H1 (cell line): Measurements from ENCODE around the gene CXCL5. TPM values are rescaled to one million over a fixed set of nuclear protein-coding genes. Genes with fewer than 3 reads are reported as not detected.

Source experiments
- CTCF ChIA-PET: fragments of 300-600 bp; sonication (Branson Sonifier 250); formaldehyde crosslinking; loops from one replicate; lab custom pipeline; 2021; ENCODE audit not compliant: partially characterized antibody; lab: Charles Lee
- POLR2A ChIA-PET: fragments of 300-600 bp; sonication (Branson Sonifier 250); formaldehyde crosslinking; loops from one replicate; lab custom pipeline; 2021; ENCODE audit warnings: inconsistent platforms; ENCODE audit not compliant: partially characterized antibody; lab: Charles Lee
- DNase-seq, 2 experiments: peaks; one replicate each; pipeline versions ENCODE4 v3.0.0 to v3.0.0-alpha.2; 2010 to 2022; ENCODE audit warnings: low spot score in 2 of 2, low read depth in 1 of 2, mixed read lengths in 1 of 2
- FAIRE-seq: peaks from 2 replicates; lab custom pipeline; 2011; peaks lifted over from hg19 to GRCh38; lab: Jason Lieb, UNC
- H2AFZ ChIP-seq: 2 replicates; pipeline ENCODE4 v1.8.1; 2012; ENCODE audit warnings: low read length, inconsistent platforms
- H2AK5ac ChIP-seq: 2 replicates; pipeline ENCODE4 v1.6.1; 2013; ENCODE audit warnings: low read depth, low read length
- H2BK120ac ChIP-seq: replicated peaks from 2 replicates; pipeline ENCODE3; 2013; ENCODE audit warnings: low read depth, low read length, inconsistent platforms
- H2BK12ac ChIP-seq: 2 replicates; pipeline ENCODE4 v1.6.1; 2013; ENCODE audit warnings: low read depth, low read length
- H2BK15ac ChIP-seq: 2 replicates; pipeline ENCODE4 v1.6.1; 2013; ENCODE audit warnings: low read length
- H2BK20ac ChIP-seq: 2 replicates; pipeline ENCODE4 v1.6.1; 2013; ENCODE audit warnings: low read length
- H2BK5ac ChIP-seq: 2 replicates; pipeline ENCODE4 v1.6.1; 2013; ENCODE audit warnings: low read depth, low read length
- H3K14ac ChIP-seq: 2 replicates; pipeline ENCODE4 v1.6.1; 2013; ENCODE audit warnings: inconsistent platforms; ENCODE audit not compliant: insufficient read length
- H3K18ac ChIP-seq: 2 replicates; pipeline ENCODE4 v1.6.1; 2013; ENCODE audit warnings: low read length; ENCODE audit errors: extremely low read depth
- H3K23ac ChIP-seq: 2 replicates; pipeline ENCODE4 v1.6.1; 2013; ENCODE audit warnings: inconsistent platforms; ENCODE audit not compliant: insufficient read length
- H3K23me2 ChIP-seq: 2 replicates; pipeline ENCODE4 v1.6.1; 2013; ENCODE audit warnings: low read depth, low read length
- H3K27ac ChIP-seq: 2 replicates; pipeline ENCODE4 v1.6.1; 2011; ENCODE audit warnings: low read depth, low read length, inconsistent platforms
- H3K27me3 ChIP-seq, 4 experiments: replicated peaks in 1 of 4; 1 replicate in 1 of 4; 2 replicates in 3 of 4; pipeline versions ENCODE4 v1.6.1 to v1.8.1; 2011 to 2013; ENCODE audit warnings: low read length in 3 of 4, mild to moderate bottlenecking in 3 of 4, inconsistent platforms in 2 of 4, mixed read lengths in 2 of 4, moderate library complexity in 1 of 4; ENCODE audit not compliant: control insufficient read depth in 3 of 4, insufficient read depth in 3 of 4; ENCODE audit errors: extremely low read depth in 1 of 4
- H3K36me3 ChIP-seq, 4 experiments: 2 replicates each; pipeline versions ENCODE4 v1.6.1 to v1.8.1; 2011 to 2013; ENCODE audit warnings: mild to moderate bottlenecking in 4 of 4, low read length in 3 of 4, moderate library complexity in 2 of 4, control low read depth in 1 of 4, inconsistent platforms in 1 of 4; ENCODE audit not compliant: insufficient read depth in 4 of 4, control insufficient read depth in 2 of 4
- H3K4ac ChIP-seq: replicated peaks from 2 replicates; pipeline ENCODE3; 2013; ENCODE audit warnings: low read length, low read depth, mixed read lengths, inconsistent platforms; ENCODE audit not compliant: insufficient read length
- H3K4me1 ChIP-seq, 4 experiments: replicated peaks in 1 of 4; 1 replicate in 1 of 4; 2 replicates in 3 of 4; pipeline versions ENCODE4 v1.6.1 to v1.8.1; 2011 to 2013; ENCODE audit warnings: low read length in 3 of 4, inconsistent platforms in 2 of 4, mixed read lengths in 1 of 4; ENCODE audit not compliant: insufficient read depth in 4 of 4, control insufficient read depth in 3 of 4
- H3K4me2 ChIP-seq, 2 experiments: 2 replicates each; pipeline versions ENCODE4 v1.6.1 to v1.8.1; 2011 to 2013; ENCODE audit warnings: low read depth in 2 of 2, low read length in 2 of 2, control low read depth in 1 of 2, inconsistent platforms in 1 of 2, mild to moderate bottlenecking in 1 of 2; ENCODE audit not compliant: insufficient read depth in 1 of 2
- H3K4me3 ChIP-seq, 4 experiments: fragments of 200-600, 300-600 bp in 1 of 4; sonication (generic), shearing (Covaris generic), sonication (Bioruptor Twin) in 1 of 4; 2 replicates each; pipeline versions ENCODE4 v1.5.1 to v1.8.1; 2011 to 2016; ENCODE audit warnings: low read length in 4 of 4, low read depth in 3 of 4, control low read depth in 2 of 4, inconsistent platforms in 2 of 4, mild to moderate bottlenecking in 2 of 4, mixed read lengths in 1 of 4, moderate library complexity in 1 of 4; ENCODE audit not compliant: insufficient read depth in 2 of 4; ENCODE audit errors: extremely low read depth in 1 of 4
- H3K56ac ChIP-seq: replicated peaks from 2 replicates; pipeline ENCODE3; 2013; ENCODE audit warnings: low read depth, mild to moderate bottlenecking, mixed read lengths, low read length, inconsistent platforms; ENCODE audit not compliant: insufficient read length
- H3K79me1 ChIP-seq: 2 replicates; pipeline ENCODE4 v1.6.1; 2013; ENCODE audit warnings: low read depth, low read length, control low read depth
- H3K79me2 ChIP-seq, 2 experiments: 2 replicates each; pipeline versions ENCODE4 v1.6.1 to v1.8.1; 2012 to 2013; ENCODE audit warnings: low read length in 2 of 2, mild to moderate bottlenecking in 2 of 2, inconsistent platforms in 1 of 2; ENCODE audit not compliant: insufficient read depth in 2 of 2, control insufficient read depth in 1 of 2
- H3K9ac ChIP-seq, 4 experiments: replicated peaks in 1 of 4; 1 replicate in 1 of 4; 2 replicates in 3 of 4; pipeline versions ENCODE4 v1.6.1 to v1.8.1; 2011 to 2013; ENCODE audit warnings: low read depth in 3 of 4, low read length in 3 of 4, control low read depth in 2 of 4, mild to moderate bottlenecking in 2 of 4, moderate library complexity in 2 of 4, inconsistent platforms in 1 of 4; ENCODE audit errors: extremely low read depth in 1 of 4
- H3K9me3 ChIP-seq, 2 experiments: 2 replicates each; pipeline versions ENCODE4 v1.6.1 to v1.8.1; 2012 to 2013; ENCODE audit warnings: mild to moderate bottlenecking in 2 of 2, moderate library complexity in 2 of 2, control low read depth in 1 of 2, inconsistent platforms in 1 of 2, low read depth in 1 of 2, low read length in 1 of 2, mixed read lengths in 1 of 2; ENCODE audit not compliant: insufficient read depth in 2 of 2
- H4K20me1 ChIP-seq, 2 experiments: replicated peaks in 1 of 2; 2 replicates each; pipeline versions ENCODE3 to v1.8.1; 2011 to 2013; ENCODE audit warnings: inconsistent platforms in 2 of 2, low read length in 2 of 2, mild to moderate bottlenecking in 1 of 2; ENCODE audit not compliant: insufficient read depth in 2 of 2, control insufficient read depth in 1 of 2
- H4K5ac ChIP-seq: 2 replicates; pipeline ENCODE4 v1.6.1; 2013; ENCODE audit warnings: low read length, low read depth, mixed read lengths, inconsistent platforms; ENCODE audit not compliant: insufficient read length
- H4K8ac ChIP-seq: 2 replicates; pipeline ENCODE4 v1.8.0; 2013; ENCODE audit warnings: mild to moderate bottlenecking, moderate library complexity, low read length, inconsistent platforms; ENCODE audit not compliant: insufficient read depth; ENCODE audit errors: extremely low read depth
- H4K91ac ChIP-seq: replicated peaks from 2 replicates; pipeline ENCODE3; 2013; ENCODE audit warnings: low read length, mixed read lengths, inconsistent platforms; ENCODE audit not compliant: insufficient read length
- CEBPB ChIP-seq: IDR thresholded peaks from 2 replicates; pipeline ENCODE4 v1.6.1; 2012; ENCODE audit warnings: low read depth, low read length
- JUND ChIP-seq: IDR thresholded peaks from 2 replicates; pipeline ENCODE4 v1.6.1; 2011; ENCODE audit warnings: mild to moderate bottlenecking, improper control_type of control experiment, low read length
- SIX5 ChIP-seq: IDR thresholded peaks from 2 replicates; pipeline ENCODE4 v1.6.1; 2011; ENCODE audit warnings: mild to moderate bottlenecking, low read depth, low read length
- YY1 ChIP-seq: IDR thresholded peaks from 2 replicates; pipeline ENCODE4 v1.6.1; 2011; ENCODE audit warnings: low read depth, mild to moderate bottlenecking, low read length
- ZNF274 ChIP-seq: IDR thresholded peaks from 2 replicates; pipeline ENCODE4 v1.7.0; 2012; ENCODE audit warnings: low read length, borderline replicate concordance; ENCODE audit errors: extremely low read depth
- WGBS, 2 experiments: shearing (Covaris generic) in 1 of 2; methylation state at CpG; one replicate each; pipeline versions ENCODE4 v1.1.6 to v1.1.7; 2013 to 2015; ENCODE audit warnings: low lambda C conversion rate in 2 of 2, mixed read lengths in 2 of 2, inconsistent platforms in 1 of 2, low coverage in 1 of 2, missing lambda C conversion rate in 1 of 2; ENCODE audit not compliant: insufficient replicate concordance in 2 of 2, insufficient coverage in 1 of 2, insufficient read length in 1 of 2; ENCODE audit errors: extremely low coverage in 1 of 2, missing lambda C conversion rate in 1 of 2; 5-methylcytosine and 5-hydroxymethylcytosine counted together
- polyA plus RNA-seq, 7 experiments: library from polyadenylated mRNA; depleted of rRNA in 3 of 7; stranded (reverse) in 5 of 7; unstranded in 2 of 7; fragments of >200 nt in 5 of 7; fragments of 200-250 nt in 2 of 7; gene quantifications; 1 replicate in 5 of 7; 2 replicates in 1 of 7; 4 replicates in 1 of 7; pipeline versions ENCODE4 v1.2.1 to v1.2.3, GENCODE V29; 2011 to 2013; ENCODE audit warnings: missing spikeins in 2 of 7, mixed read lengths in 2 of 7
- total RNA-seq: library from RNA; stranded (reverse); fragmentation: NEBNext Ultra II Directional; extraction: Animal tissue kit (Norgen Biotek cat#: 25700); gene quantifications from 2 replicates; pipeline ENCODE4 v1.2.1, GENCODE V29; 2021

The CXCL5 gene
- total and polyA plus RNA-seq, 2 of the 8 experiments (the other 6 are each of a cell fraction or from before 2014, with no cell fraction given), result 10.9 to 15.6 TPM

GRCh38 chr4:74023709-74024108 lies 25.2 kb upstream of the CXCL5 start:
- Histone ChIP-seq H3K4me1 (no peaks in the 10 kb centered on the region), H3K27ac (no peak overlapping the region), H2BK12ac (no peak overlapping the region), H3K18ac (no peak overlapping the region), H3K36me3 (no peaks in the 10 kb centered on the region), H4K20me1 (no peaks in the 10 kb centered on the region), H3K23me2 (no peaks in the 10 kb centered on the region), H3K56ac (no peak overlapping the region), H3K9me3 (no peaks in the 10 kb centered on the region), H2AK5ac (no peak overlapping the region), H2AFZ (no peak overlapping the region), H3K27me3 (no peaks in the 10 kb centered on the region), H4K91ac (no peak overlapping the region), H3K4ac (no peak overlapping the region), H3K79me2 (no peaks in the 10 kb centered on the region), H3K9ac (no peak overlapping the region), H2BK120ac (no peak overlapping the region), H3K14ac (no peak overlapping the region), H3K4me2 (no peak overlapping the region), H2BK5ac (no peak overlapping the region), H3K79me1 (no peaks in the 10 kb centered on the region), H3K4me3 (no peak overlapping the region), H2BK20ac (no peak overlapping the region), H4K8ac (no peak overlapping the region), H4K5ac (no peak overlapping the region), H3K23ac (no peak overlapping the region), H2BK15ac (no peak overlapping the region)
- 94% methylated on average over 2 of the region's 2 CpGs; no CpG with 5 or more reads in 1 of the 2 experiments for WGBS, 2 experiments
- ChIA-PET CTCF (interaction anchor here (1.2 kb wide), 1 partner anchor 25 kb away, joined by 4 read pairs; the partner anchor contains the start of gene CXCL5), POLR2A (interaction anchor here (0.6 to 1.1 kb wide), 2 partner anchors 12 to 14 kb away, joined by 3 read pairs; no protein-coding TSS in a partner anchor)
- FAIRE-seq (no peak), DNase-seq (no peak)
- TF ChIP-seq YY1 (no peak), ZNF274 (no peak), JUND (no peak), SIX5 (no peak), CEBPB (no peak)
